ENCODE data around the gene HLA-A.

The HLA-A gene

GRCh38 chr6:29942275-29943052, at the start of gene HLA-A:
Gene HLA-A (plus strand): TSS chr6:29942532. CDS start chr6:29942554, 22 bp downstream.
- H3K27ac ChIP-seq (ENCODE audit: low read length) = no peak within 1 kb of the TSS
- peaks cover 7% of the 10 kb centered on the region for H3K27me3 ChIP-seq (ENCODE audit: insufficient read depth, low read length)
- peaks cover 5% of the 10 kb centered on the region; the same call in 1 of the 2 replicates for H3K36me3 ChIP-seq (ENCODE audit: insufficient read depth, low read depth, low read length)
- H3K9ac ChIP-seq (ENCODE audit: low read depth, low read length) = peak within 1 kb of the TSS; percentile 56; the same call in 1 of the 2 replicates
- H3K4me1 ChIP-seq (ENCODE audit: insufficient read depth, low read length) = no peaks in the 10 kb centered on the region; the same call in 1 of the 2 replicates
- H3K4me3 ChIP-seq (ENCODE audit: low read length) = peak within 1 kb of the TSS; percentile 69
- no peaks in the 10 kb centered on the region for H3K9me3 ChIP-seq (ENCODE audit: insufficient read depth, low read depth, low read length)

GRCh38 chr6:29892696-29893095, 49.6 kb upstream of the HLA-A start:
- H3K9me3 ChIP-seq (ENCODE audit: insufficient read depth, low read depth, low read length) = peaks cover 12% of the 10 kb centered on the region
- H3K9ac ChIP-seq (ENCODE audit: low read depth, low read length) = no peak overlapping the region
- no peak overlapping the region for H3K4me3 ChIP-seq (ENCODE audit: low read length)
- no peaks in the 10 kb centered on the region for H3K36me3 ChIP-seq (ENCODE audit: insufficient read depth, low read depth, low read length)
- H3K4me1 ChIP-seq (ENCODE audit: insufficient read depth, low read length) = no peaks in the 10 kb centered on the region
- H3K27me3 ChIP-seq (ENCODE audit: insufficient read depth, low read length) = peaks cover 45% of the 10 kb centered on the region
- H3K27ac ChIP-seq (ENCODE audit: low read length) = no peak overlapping the region

DNA sequence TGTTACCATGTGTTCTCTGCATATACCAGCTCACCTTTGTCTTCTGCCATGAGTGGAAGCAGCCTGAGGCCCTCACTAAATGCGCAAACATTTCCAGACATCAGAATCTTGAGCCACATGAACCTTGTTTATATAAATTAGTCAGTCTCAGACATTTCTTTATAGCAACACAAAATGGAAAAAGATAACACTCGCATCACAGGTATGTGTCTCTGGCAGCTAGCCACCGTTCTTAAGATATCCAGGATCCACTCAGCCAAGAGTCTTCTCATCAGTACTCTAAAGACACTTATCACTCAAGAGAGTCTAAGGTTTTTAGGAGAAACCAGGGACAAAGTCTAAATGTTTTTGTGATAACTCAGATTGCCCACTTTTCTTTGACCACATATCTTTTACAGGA, 43.1 kb upstream of the HLA-A start:
- Histone ChIP-seq H3K4me1 (ENCODE audit: insufficient read depth, low read length) (no peaks in the 10 kb centered on the region), H3K27me3 (ENCODE audit: insufficient read depth, low read length) (peaks cover 4% of the 10 kb centered on the region; the same call in 1 of the 2 replicates), H3K9ac (ENCODE audit: low read depth, low read length) (no peak overlapping the region), H3K27ac (ENCODE audit: low read length) (no peak overlapping the region), H3K36me3 (ENCODE audit: insufficient read depth, low read depth, low read length) (no peaks in the 10 kb centered on the region), H3K4me3 (ENCODE audit: low read length) (no peak overlapping the region), H3K9me3 (ENCODE audit: insufficient read depth, low read depth, low read length) (peaks cover 12% of the 10 kb centered on the region)

- H3K9me3 ChIP-seq (ENCODE audit: insufficient read depth, low read depth, low read length) = no peaks in the 10 kb centered on the region
- H3K36me3 ChIP-seq (ENCODE audit: insufficient read depth, low read depth, low read length) = no peaks in the 10 kb centered on the region
- no peak overlapping the region for H3K4me3 ChIP-seq (ENCODE audit: low read length)
- peaks cover 7% of the 10 kb centered on the region; the same call in 1 of the 2 replicates for H3K27me3 ChIP-seq (ENCODE audit: insufficient read depth, low read length)
- H3K9ac ChIP-seq (ENCODE audit: low read depth, low read length) = no peak overlapping the region
- H3K27ac ChIP-seq (ENCODE audit: low read length) = no peak overlapping the region
- H3K4me1 ChIP-seq (ENCODE audit: insufficient read depth, low read length) = no peaks in the 10 kb centered on the region
Measured at GRCh38 chr6:29905286-29905685, 37.0 kb upstream of the HLA-A start.

DNA sequence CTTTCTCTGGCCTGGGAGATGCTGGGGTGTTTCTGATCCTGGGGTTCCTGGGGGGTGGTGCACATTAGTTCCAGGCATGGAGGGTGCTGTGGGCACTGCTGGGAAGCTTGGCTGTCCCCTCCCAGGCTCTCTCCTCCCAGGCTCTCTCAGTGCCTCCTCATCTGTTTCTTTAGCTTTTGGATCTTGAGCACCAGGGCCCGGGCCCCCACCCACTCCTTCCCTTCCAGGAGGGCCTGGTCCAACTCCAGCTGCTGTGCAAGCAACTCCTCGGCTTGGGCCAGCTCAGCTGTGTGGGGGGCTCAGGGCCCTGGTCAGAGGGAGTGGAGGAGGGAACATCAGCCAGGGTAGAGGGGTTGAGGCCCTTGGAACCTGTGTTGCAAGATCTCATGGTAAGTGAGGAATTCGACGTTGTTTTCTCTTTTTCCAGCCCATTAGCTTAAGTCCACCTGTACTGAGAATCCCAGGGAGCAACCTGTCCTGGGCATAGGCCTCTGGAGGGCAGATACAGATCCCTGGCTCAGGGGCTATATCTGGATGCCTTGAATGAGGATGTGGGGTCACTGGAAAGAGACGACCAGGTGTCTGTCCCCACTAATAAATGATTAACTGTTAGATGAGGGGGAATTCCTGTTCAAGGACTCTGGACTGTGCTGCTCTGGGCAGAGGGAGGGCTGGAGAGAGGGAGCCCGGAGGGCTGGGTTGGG, 34.5 kb upstream of the HLA-A start:
- H3K4me3 ChIP-seq (ENCODE audit: low read length) = no peak overlapping the region
- peaks cover 3% of the 10 kb centered on the region; the same call in 1 of the 2 replicates for H3K27me3 ChIP-seq (ENCODE audit: insufficient read depth, low read length)
- H3K4me1 ChIP-seq (ENCODE audit: insufficient read depth, low read length) = no peaks in the 10 kb centered on the region
- no peaks in the 10 kb centered on the region for H3K36me3 ChIP-seq (ENCODE audit: insufficient read depth, low read depth, low read length)
- no peak overlapping the region for H3K27ac ChIP-seq (ENCODE audit: low read length)
- H3K9ac ChIP-seq (ENCODE audit: low read depth, low read length) = no peak overlapping the region
- no peaks in the 10 kb centered on the region for H3K9me3 ChIP-seq (ENCODE audit: insufficient read depth, low read depth, low read length)

- Histone ChIP-seq H3K27ac (ENCODE audit: low read length) (no peak overlapping the region), H3K27me3 (ENCODE audit: insufficient read depth, low read length) (peaks cover 3% of the 10 kb centered on the region; the same call in 1 of the 2 replicates), H3K9me3 (ENCODE audit: insufficient read depth, low read depth, low read length) (no peaks in the 10 kb centered on the region), H3K9ac (ENCODE audit: low read depth, low read length) (no peak overlapping the region), H3K4me3 (ENCODE audit: low read length) (no peak overlapping the region), H3K36me3 (ENCODE audit: insufficient read depth, low read depth, low read length) (no peaks in the 10 kb centered on the region), H3K4me1 (ENCODE audit: insufficient read depth, low read length) (no peaks in the 10 kb centered on the region)
Measured at GRCh38 chr6:29908341-29908662, 34.0 kb upstream of the HLA-A start.

- Histone ChIP-seq H3K9me3 (ENCODE audit: insufficient read depth, low read depth, low read length) (no peaks in the 10 kb centered on the region), H3K36me3 (ENCODE audit: insufficient read depth, low read depth, low read length) (no peaks in the 10 kb centered on the region), H3K4me1 (ENCODE audit: insufficient read depth, low read length) (no peaks in the 10 kb centered on the region), H3K9ac (ENCODE audit: low read depth, low read length) (no peak overlapping the region), H3K27ac (ENCODE audit: low read length) (no peak overlapping the region), H3K4me3 (ENCODE audit: low read length) (no peak overlapping the region), H3K27me3 (ENCODE audit: insufficient read depth, low read length) (peaks cover 3% of the 10 kb centered on the region; the same call in 1 of the 2 replicates)
Measured at GRCh38 chr6:29908710-29909109, 33.6 kb upstream of the HLA-A start.

DNA sequence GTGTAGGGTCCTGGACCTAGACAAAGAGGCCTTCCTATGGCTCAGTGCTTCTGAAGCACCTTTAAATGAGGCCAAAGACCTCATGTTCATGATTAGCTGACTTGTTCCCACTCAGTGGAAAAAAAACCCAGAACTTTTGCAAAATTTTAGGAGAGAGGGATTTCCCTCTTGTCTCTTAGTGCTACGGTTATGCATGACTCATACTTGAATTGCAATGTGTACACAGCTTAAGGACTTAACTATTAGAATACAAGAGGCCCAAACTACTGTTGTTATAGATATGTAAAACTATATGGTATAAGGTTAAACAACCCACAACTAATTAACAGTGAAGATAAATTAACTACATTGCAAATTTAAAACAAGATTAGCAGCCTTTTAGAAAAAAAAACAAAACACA, 32.3 kb upstream of the HLA-A start:
- no peaks in the 10 kb centered on the region for H3K4me1 ChIP-seq (ENCODE audit: insufficient read depth, low read length)
- no peaks in the 10 kb centered on the region for H3K9me3 ChIP-seq (ENCODE audit: insufficient read depth, low read depth, low read length)
- no peak overlapping the region for H3K9ac ChIP-seq (ENCODE audit: low read depth, low read length)
- peaks cover 3% of the 10 kb centered on the region; the same call in 1 of the 2 replicates for H3K27me3 ChIP-seq (ENCODE audit: insufficient read depth, low read length)
- H3K4me3 ChIP-seq (ENCODE audit: low read length) = no peak overlapping the region
- H3K36me3 ChIP-seq (ENCODE audit: insufficient read depth, low read depth, low read length) = no peaks in the 10 kb centered on the region
- H3K27ac ChIP-seq (ENCODE audit: low read length) = no peak overlapping the region

DNA sequence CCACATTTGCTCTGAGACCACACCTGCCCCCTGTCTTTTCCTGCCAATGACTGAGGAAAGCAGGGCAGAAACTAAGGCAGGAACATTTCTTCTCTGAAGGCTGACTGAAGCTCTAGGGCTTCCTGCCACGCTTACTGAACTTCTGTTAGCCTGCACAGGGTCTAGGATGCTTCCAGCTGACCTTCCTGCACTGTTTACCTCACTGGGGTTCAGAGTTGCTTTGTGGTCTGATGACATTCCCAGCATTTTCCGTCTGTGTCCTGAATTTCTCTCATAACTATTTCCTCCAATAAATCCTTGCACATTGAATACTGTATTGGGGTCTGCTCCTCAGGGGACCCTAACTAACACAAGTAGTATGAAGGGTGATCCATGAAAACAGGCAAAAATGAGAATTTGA, 29.5 kb upstream of the HLA-A start:
- Histone ChIP-seq H3K9ac (ENCODE audit: low read depth, low read length) (no peak overlapping the region), H3K9me3 (ENCODE audit: insufficient read depth, low read depth, low read length) (no peaks in the 10 kb centered on the region), H3K4me1 (ENCODE audit: insufficient read depth, low read length) (no peaks in the 10 kb centered on the region), H3K27me3 (ENCODE audit: insufficient read depth, low read length) (no peaks in the 10 kb centered on the region; the same call in 1 of the 2 replicates), H3K36me3 (ENCODE audit: insufficient read depth, low read depth, low read length) (no peaks in the 10 kb centered on the region), H3K4me3 (ENCODE audit: low read length) (no peak overlapping the region), H3K27ac (ENCODE audit: low read length) (no peak overlapping the region)

DNA sequence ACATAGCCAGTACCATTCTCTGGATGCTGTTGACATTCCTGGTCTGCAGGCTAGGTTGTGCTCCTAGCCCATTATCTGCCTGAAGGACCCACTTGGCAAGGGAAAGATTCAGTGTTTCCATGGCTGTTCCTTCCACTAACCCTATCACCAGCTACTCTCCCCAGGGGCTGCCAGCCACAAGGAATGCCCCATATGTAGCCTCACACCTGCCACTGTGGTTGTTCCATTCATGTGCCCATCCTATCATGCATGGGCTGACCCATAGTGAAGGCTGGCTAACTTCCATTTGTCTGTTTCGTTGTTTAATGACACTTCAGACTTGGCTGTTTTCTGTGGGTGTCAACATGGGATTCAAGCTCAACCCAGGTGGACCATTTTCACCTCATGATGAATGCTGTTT, 25.6 kb upstream of the HLA-A start:
- no peak overlapping the region for H3K27ac ChIP-seq (ENCODE audit: low read length)
- H3K9me3 ChIP-seq (ENCODE audit: insufficient read depth, low read depth, low read length) = no peaks in the 10 kb centered on the region
- no peaks in the 10 kb centered on the region for H3K36me3 ChIP-seq (ENCODE audit: insufficient read depth, low read depth, low read length)
- H3K4me3 ChIP-seq (ENCODE audit: low read length) = no peak overlapping the region
- H3K27me3 ChIP-seq (ENCODE audit: insufficient read depth, low read length) = no peaks in the 10 kb centered on the region
- no peak overlapping the region for H3K9ac ChIP-seq (ENCODE audit: low read depth, low read length)
- no peaks in the 10 kb centered on the region for H3K4me1 ChIP-seq (ENCODE audit: insufficient read depth, low read length)

- H3K4me1 ChIP-seq (ENCODE audit: insufficient read depth, low read length) = no peaks in the 10 kb centered on the region
- H3K9ac ChIP-seq (ENCODE audit: low read depth, low read length) = no peak overlapping the region
- H3K27ac ChIP-seq (ENCODE audit: low read length) = no peak overlapping the region
- no peaks in the 10 kb centered on the region for H3K27me3 ChIP-seq (ENCODE audit: insufficient read depth, low read length)
- H3K36me3 ChIP-seq (ENCODE audit: insufficient read depth, low read depth, low read length) = no peaks in the 10 kb centered on the region
- no peaks in the 10 kb centered on the region for H3K9me3 ChIP-seq (ENCODE audit: insufficient read depth, low read depth, low read length)
- no peak overlapping the region for H3K4me3 ChIP-seq (ENCODE audit: low read length)
Measured at GRCh38 chr6:29917857-29918256, 24.5 kb upstream of the HLA-A start.
